PFSK-1 (cell line): ENCODE measurements around the gene BMP2.

Source experiments
- FOXP2 ChIP-seq: optimal IDR thresholded peaks from 2 replicates; pipeline ENCODE3; 2011; ENCODE audit warnings: borderline replicate concordance, control low read depth, inconsistent platforms; ENCODE audit not compliant: insufficient read depth; ENCODE audit errors: extremely low read length, extremely low read depth
- POLR2AphosphoS5 ChIP-seq: IDR thresholded peaks from 2 replicates; pipeline ENCODE4 v1.6.1; 2012; ENCODE audit warnings: low read depth, mild to moderate bottlenecking, control low read depth, low read length, moderate library complexity
- SIN3A ChIP-seq: IDR thresholded peaks from 2 replicates; pipeline ENCODE4 v1.6.1; 2012; ENCODE audit warnings: mild to moderate bottlenecking, low read length, moderate library complexity, borderline replicate concordance; ENCODE audit not compliant: insufficient read depth
- TAF1 ChIP-seq: IDR thresholded peaks from 2 replicates; pipeline ENCODE4 v1.6.1; 2012; ENCODE audit warnings: low read length, control low read depth, borderline replicate concordance; ENCODE audit not compliant: insufficient read depth
- TF ChIP-seq, protein P1 (sequence below), 2 experiments: IDR thresholded peaks; 2 replicates each; pipeline versions ENCODE4 v1.6.1 to v1.8.0; 2011 to 2012; ENCODE audit warnings: low read depth in 2 of 2, low read length in 2 of 2, control low read depth in 1 of 2, inconsistent platforms in 1 of 2, mild to moderate bottlenecking in 1 of 2, moderate library complexity in 1 of 2; ENCODE audit not compliant: insufficient read depth in 1 of 2

Gene BMP2

GRCh38 chr20:6765469-6766058 lies 1.9 kb upstream of the BMP2 start:
- no peak for TF ChIP-seq POLR2AphosphoS5
- TF ChIP-seq, protein P1, sequence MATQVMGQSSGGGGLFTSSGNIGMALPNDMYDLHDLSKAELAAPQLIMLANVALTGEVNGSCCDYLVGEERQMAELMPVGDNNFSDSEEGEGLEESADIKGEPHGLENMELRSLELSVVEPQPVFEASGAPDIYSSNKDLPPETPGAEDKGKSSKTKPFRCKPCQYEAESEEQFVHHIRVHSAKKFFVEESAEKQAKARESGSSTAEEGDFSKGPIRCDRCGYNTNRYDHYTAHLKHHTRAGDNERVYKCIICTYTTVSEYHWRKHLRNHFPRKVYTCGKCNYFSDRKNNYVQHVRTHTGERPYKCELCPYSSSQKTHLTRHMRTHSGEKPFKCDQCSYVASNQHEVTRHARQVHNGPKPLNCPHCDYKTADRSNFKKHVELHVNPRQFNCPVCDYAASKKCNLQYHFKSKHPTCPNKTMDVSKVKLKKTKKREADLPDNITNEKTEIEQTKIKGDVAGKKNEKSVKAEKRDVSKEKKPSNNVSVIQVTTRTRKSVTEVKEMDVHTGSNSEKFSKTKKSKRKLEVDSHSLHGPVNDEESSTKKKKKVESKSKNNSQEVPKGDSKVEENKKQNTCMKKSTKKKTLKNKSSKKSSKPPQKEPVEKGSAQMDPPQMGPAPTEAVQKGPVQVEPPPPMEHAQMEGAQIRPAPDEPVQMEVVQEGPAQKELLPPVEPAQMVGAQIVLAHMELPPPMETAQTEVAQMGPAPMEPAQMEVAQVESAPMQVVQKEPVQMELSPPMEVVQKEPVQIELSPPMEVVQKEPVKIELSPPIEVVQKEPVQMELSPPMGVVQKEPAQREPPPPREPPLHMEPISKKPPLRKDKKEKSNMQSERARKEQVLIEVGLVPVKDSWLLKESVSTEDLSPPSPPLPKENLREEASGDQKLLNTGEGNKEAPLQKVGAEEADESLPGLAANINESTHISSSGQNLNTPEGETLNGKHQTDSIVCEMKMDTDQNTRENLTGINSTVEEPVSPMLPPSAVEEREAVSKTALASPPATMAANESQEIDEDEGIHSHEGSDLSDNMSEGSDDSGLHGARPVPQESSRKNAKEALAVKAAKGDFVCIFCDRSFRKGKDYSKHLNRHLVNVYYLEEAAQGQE (IDR thresholded peaks at IDR 0.05; ENCODE audit: insufficient read depth in 1 of 2, low read depth in 2 of 2, low read length in 2 of 2): no peak
- TF ChIP-seq SIN3A: no peak
- TF ChIP-seq FOXP2: no peak
- no peak for TF ChIP-seq TAF1

DNA sequence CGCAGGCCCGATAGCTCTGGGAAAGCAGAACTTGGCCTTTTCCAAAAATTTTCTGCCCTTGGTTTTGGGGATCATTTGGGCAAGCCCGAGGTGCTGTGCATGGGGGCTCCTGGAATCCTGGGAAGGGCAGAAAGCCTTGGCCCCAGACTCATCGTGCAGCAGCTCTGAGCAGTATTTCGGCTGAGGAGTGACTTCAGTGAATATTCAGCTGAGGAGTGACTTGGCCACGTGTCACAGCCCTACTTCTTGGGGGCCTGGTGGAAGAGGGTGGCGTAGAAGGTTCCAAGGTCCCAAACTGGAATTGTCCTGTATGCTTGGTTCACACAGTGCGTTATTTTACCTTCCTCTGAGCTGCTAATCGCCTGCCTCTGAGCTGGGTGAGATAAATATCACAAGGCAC lies 1.1 kb upstream of the BMP2 start:
- TF ChIP-seq TAF1 (no peak), POLR2AphosphoS5 (no peak), SIN3A (no peak), FOXP2 (no peak)
- TF ChIP-seq, protein P1 (IDR thresholded peaks at IDR 0.05; ENCODE audit: insufficient read depth in 1 of 2, low read depth in 2 of 2, low read length in 2 of 2): no peak

DNA sequence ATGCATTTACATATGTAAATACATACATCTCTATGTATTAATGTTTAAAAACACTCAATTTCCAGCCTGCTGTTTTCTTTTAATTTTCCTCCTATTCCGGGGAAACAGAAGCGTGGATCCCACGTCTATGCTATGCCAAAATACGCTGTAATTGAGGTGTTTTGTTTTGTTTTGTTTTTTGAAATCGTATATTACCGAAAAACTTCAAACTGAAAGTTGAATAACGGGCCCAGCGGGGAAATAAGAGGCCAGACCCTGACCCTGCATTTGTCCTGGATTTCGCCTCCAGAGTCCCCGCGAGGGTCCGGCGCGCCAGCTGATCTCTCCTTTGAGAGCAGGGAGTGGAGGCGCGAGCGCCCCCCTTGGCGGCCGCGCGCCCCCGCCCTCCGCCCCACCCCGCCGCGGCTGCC lies 355 bp upstream of the BMP2 start:
- TF ChIP-seq POLR2AphosphoS5 (no peak), FOXP2 (no peak), TAF1 (no peak), SIN3A (no peak)
- TF ChIP-seq, protein P1 (IDR thresholded peaks at IDR 0.05; ENCODE audit: insufficient read depth in 1 of 2, low read depth in 2 of 2, low read length in 2 of 2): no peak

GRCh38 chr20:6768228-6769140 lies 998 bp downstream of the BMP2 start:
- TF ChIP-seq, protein P1 (IDR thresholded peaks at IDR 0.05; ENCODE audit: insufficient read depth in 1 of 2, low read depth in 2 of 2, low read length in 2 of 2): no peak
- TF ChIP-seq FOXP2: no peak
- TF ChIP-seq SIN3A: no peak
- TF ChIP-seq TAF1: no peak
- no peak for TF ChIP-seq POLR2AphosphoS5
